NCI-H146 treated with DMSO at 0.1 percent for 48 hours (cell line): ENCODE results near the gene KCNAB2.

Experiments
- DNase-seq: peaks from one replicate; lab custom pipeline; 2025; ENCODE audit not compliant: unreplicated experiment; lab: John Stamatoyannopoulos, UW

Gene KCNAB2

GRCh38 chr1:6094801-6095505 lies 49.3 kb downstream of the KCNAB2 start:
- no peak for DNase-seq

- DNase-seq = no peak
Measured at GRCh38 chr1:6095511-6096242, 50.0 kb downstream of the KCNAB2 start.

GRCh38 chr1:6096243-6097116 lies 50.8 kb downstream of the KCNAB2 start:
- no peak for DNase-seq

GRCh38 chr1:6097117-6097595 lies 51.5 kb downstream of the KCNAB2 start:
- no peak for DNase-seq

GRCh38 chr1:6097824-6098223 lies 52.1 kb downstream of the KCNAB2 start:
- no peak for DNase-seq

GRCh38 chr1:6098303-6099215 lies 52.9 kb downstream of the KCNAB2 start:
- DNase-seq = no peak

GRCh38 chr1:6099297-6099696 lies 53.6 kb downstream of the KCNAB2 start:
- no peak for DNase-seq

- no peak for DNase-seq
Measured at GRCh38 chr1:6099787-6100765, 54.4 kb downstream of the KCNAB2 start.

GRCh38 chr1:6100861-6101783 lies 55.4 kb downstream of the KCNAB2 start:
- DNase-seq = no peak

- DNase-seq = no peak
Measured at GRCh38 chr1:6101826-6102531, 56.3 kb downstream of the KCNAB2 start.

GRCh38 chr1:6102532-6102845 lies 56.8 kb downstream of the KCNAB2 start:
- no peak for DNase-seq

GRCh38 chr1:6103111-6103853 lies 57.6 kb downstream of the KCNAB2 start:
- DNase-seq = no peak

GRCh38 chr1:6103854-6104530 lies 58.3 kb downstream of the KCNAB2 start:
- no peak for DNase-seq

- DNase-seq = no peak
Measured at GRCh38 chr1:6104631-6105030, 58.9 kb downstream of the KCNAB2 start.

- no peak for DNase-seq
Measured at GRCh38 chr1:6105218-6105679, 59.6 kb downstream of the KCNAB2 start.

- no peak for DNase-seq
Measured at GRCh38 chr1:6105763-6106162, 60.1 kb downstream of the KCNAB2 start.
